HCT116 (cell line): ENCODE measurements around the gene THAP9. TPM values are rescaled to one million over a fixed set of nuclear protein-coding genes. Genes with fewer than 3 reads are reported as not detected.

ENCODE experiments used
- ATAC-seq: fragments of 200-7000 bp; cut with Tn5 transposase; 2 replicates; pipeline ENCODE4 v1.9.1; 2020; ENCODE audit warnings: mild to moderate bottlenecking, moderate library complexity
- BruUV-seq: library from RNA; stranded (reverse); fragments of 400-500 nt; replicated peaks from 2 replicates; lab custom pipeline; 2021; lab: Mats Ljungman, UMichigan
- CTCF ChIA-PET: fragments of 300-600 bp; sonication (Branson Sonifier 250); formaldehyde crosslinking; loops from one replicate; lab custom pipeline; 2021; ENCODE audit warnings: antibody characterized with exemption; lab: Charles Lee
- POLR2A ChIA-PET: fragments of 300-600, 350-600 bp; sonication (Branson Sonifier 250); formaldehyde crosslinking; loops from one replicate; lab custom pipeline; 2021; ENCODE audit warnings: antibody characterized with exemption; lab: Charles Lee
- RAD21 ChIA-PET, 2 experiments: fragments of 300-600 bp; sonication (Branson Sonifier 250); formaldehyde crosslinking; loops; one replicate each; lab custom pipeline; 2023; ENCODE audit warnings: low total read pairs in 2 of 2; ENCODE audit not compliant: uncharacterized antibody in 2 of 2, unreplicated experiment in 2 of 2, low non-redundant PET in 1 of 2; lab: Charles Lee
- DNase-seq: peaks from one replicate; pipeline ENCODE4 v3.0.0-alpha.2; 2010; ENCODE audit warnings: low read depth, low spot score
- H2AFZ ChIP-seq: fragments of 200-600 bp; shearing (Covaris generic), sonication (generic); 2 replicates; pipeline ENCODE4 v1.6.1; 2017; ENCODE audit warnings: low read depth, mixed run types, mixed read lengths, antibody characterized with exemption, low read length; ENCODE audit not compliant: poor library complexity, severe bottlenecking
- H3K27ac ChIP-seq: 2 replicates; pipeline ENCODE4 v1.5.1; 2012; ENCODE audit warnings: low read depth, low read length
- H3K27me3 ChIP-seq: fragments of 200-600 bp; sonication (generic); 2 replicates; pipeline ENCODE4 v1.6.1; 2016; ENCODE audit warnings: mixed run types, low read length, mixed read lengths; ENCODE audit not compliant: insufficient read depth
- H3K36me3 ChIP-seq, 2 experiments: fragments of 200-500 bp in 1 of 2; fragments of 200-600 bp in 1 of 2; sonication (Bioruptor generic) in 1 of 2; sonication (generic) in 1 of 2; 2 replicates each; pipeline versions ENCODE4 v1.5.1 to v1.6.1; 2014 to 2016; ENCODE audit warnings: low read length in 2 of 2, inconsistent platforms in 1 of 2, mixed read lengths in 1 of 2, mixed run types in 1 of 2; ENCODE audit not compliant: insufficient read depth in 2 of 2, control insufficient read depth in 1 of 2
- H3K4me1 ChIP-seq, 2 experiments: fragments of 200-600 bp in 1 of 2; sonication (generic) in 1 of 2; 2 replicates each; pipeline versions ENCODE4 v1.5.1 to v1.6.1; 2012 to 2017; ENCODE audit warnings: low read length in 2 of 2, inconsistent platforms in 1 of 2, mild to moderate bottlenecking in 1 of 2, mixed read lengths in 1 of 2, mixed run types in 1 of 2, moderate library complexity in 1 of 2; ENCODE audit not compliant: insufficient read depth in 2 of 2, control insufficient read depth in 1 of 2
- H3K4me2 ChIP-seq: fragments of 200-600 bp; sonication (generic); 2 replicates; pipeline ENCODE4 v1.6.1; 2017; ENCODE audit warnings: mixed run types, low read length, mixed read lengths
- H3K4me3 ChIP-seq, 2 experiments: fragments of 200-600 bp in 1 of 2; sonication (generic) in 1 of 2; replicated peaks in 1 of 2; 2 replicates each; pipeline ENCODE4 v1.5.1; 2011 to 2016; ENCODE audit warnings: low read length in 2 of 2, control low read depth in 1 of 2, low read depth in 1 of 2, mild to moderate bottlenecking in 1 of 2, mixed read lengths in 1 of 2, mixed run types in 1 of 2
- H3K79me2 ChIP-seq: fragments of 200-600 bp; sonication (generic); 2 replicates; pipeline ENCODE4 v1.6.1; 2017; ENCODE audit warnings: mild to moderate bottlenecking, mixed run types, low read length, moderate library complexity, mixed read lengths; ENCODE audit not compliant: insufficient read depth
- H3K9ac ChIP-seq: fragments of 200-600 bp; sonication (generic); 2 replicates; pipeline ENCODE4 v1.6.1; 2016; ENCODE audit warnings: low read length, mixed read lengths
- H3K9me2 ChIP-seq: fragments of 200-600 bp; sonication (generic), shearing (Covaris generic); 2 replicates; pipeline ENCODE4 v1.6.1; 2017; ENCODE audit warnings: mixed run types, mild to moderate bottlenecking, moderate library complexity; ENCODE audit not compliant: insufficient read depth
- H3K9me3 ChIP-seq, 2 experiments: fragments of 200-500 bp in 1 of 2; fragments of 200-600 bp in 1 of 2; sonication (Bioruptor generic) in 1 of 2; sonication (generic) in 1 of 2; 2 replicates each; pipeline ENCODE4 v1.6.1; 2014 to 2017; ENCODE audit warnings: low read length in 2 of 2, mixed read lengths in 2 of 2, inconsistent platforms in 1 of 2, low read depth in 1 of 2, mild to moderate bottlenecking in 1 of 2, mixed run types in 1 of 2, moderate library complexity in 1 of 2; ENCODE audit not compliant: control insufficient read depth in 1 of 2, insufficient read depth in 1 of 2
- H4K20me1 ChIP-seq: fragments of 200-600 bp; sonication (generic), shearing (Covaris generic); 2 replicates; pipeline ENCODE4 v1.6.1; 2017; ENCODE audit warnings: mixed run types, mild to moderate bottlenecking, moderate library complexity; ENCODE audit not compliant: insufficient read depth
- ATF3 ChIP-seq: IDR thresholded peaks from 2 replicates; pipeline ENCODE4 v1.6.1; 2012
- CEBPB ChIP-seq: IDR thresholded peaks from 2 replicates; pipeline ENCODE4 v1.6.1; 2012; ENCODE audit warnings: low read depth
- EGR1 ChIP-seq: IDR thresholded peaks from 2 replicates; pipeline ENCODE4 v1.6.1; 2012; ENCODE audit warnings: low read depth
- ELF1 ChIP-seq: IDR thresholded peaks from 2 replicates; pipeline ENCODE4 v1.6.1; 2012; ENCODE audit warnings: low read depth, borderline replicate concordance
- EZH2 ChIP-seq: fragments of 200-600 bp; sonication (generic); IDR thresholded peaks from 2 replicates; pipeline ENCODE4 v1.6.1; 2017; ENCODE audit warnings: antibody characterized with exemption, mixed run types
- EZH2phosphoT487 ChIP-seq: fragments of 200-600 bp; IDR thresholded peaks from 2 replicates; pipeline ENCODE4 v1.6.1; 2018; ENCODE audit warnings: antibody characterized with exemption, borderline replicate concordance
- FOSL1 ChIP-seq: IDR thresholded peaks from 2 replicates; pipeline ENCODE4 v1.6.1; 2012; ENCODE audit warnings: low read depth
- JUND ChIP-seq: IDR thresholded peaks from 2 replicates; pipeline ENCODE4 v1.6.1; 2012
- RAD21 ChIP-seq: IDR thresholded peaks from 2 replicates; pipeline ENCODE4 v1.6.1; 2012; ENCODE audit warnings: low read depth, mild to moderate bottlenecking
- REST ChIP-seq: IDR thresholded peaks from 2 replicates; pipeline ENCODE4 v1.6.1; 2012; ENCODE audit warnings: low read depth
- SP1 ChIP-seq: IDR thresholded peaks from 2 replicates; pipeline ENCODE4 v1.6.1; 2012; ENCODE audit warnings: low read depth
- SRF ChIP-seq: IDR thresholded peaks from 2 replicates; pipeline ENCODE4 v1.6.1; 2012; ENCODE audit warnings: low read depth
- TCF7L2 ChIP-seq: IDR thresholded peaks from 2 replicates; pipeline ENCODE4 v1.7.0; 2011; ENCODE audit warnings: borderline replicate concordance, inconsistent platforms; ENCODE audit not compliant: insufficient read depth, insufficient read length; ENCODE audit errors: extremely low read depth
- YY1 ChIP-seq: IDR thresholded peaks from 2 replicates; pipeline ENCODE4 v1.6.1; 2011; ENCODE audit warnings: low read length, low read depth, moderate library complexity, mild to moderate bottlenecking; ENCODE audit not compliant: insufficient replicate concordance; ENCODE audit errors: extremely low read depth
- ZBTB33 ChIP-seq: IDR thresholded peaks from 2 replicates; pipeline ENCODE4 v1.6.1; 2011; ENCODE audit warnings: mild to moderate bottlenecking, low read length, moderate library complexity; ENCODE audit not compliant: insufficient replicate concordance; ENCODE audit errors: extremely low read depth
- ZNF274 ChIP-seq: fragments of 200-500 bp; sonication (Bioruptor generic); IDR thresholded peaks from 2 replicates; pipeline ENCODE4 v1.6.1; 2014; ENCODE audit warnings: mild to moderate bottlenecking, low read depth, low read length, inconsistent platforms
- intact Hi-C: fragments of 100-400 bp; cut with micrococcal nuclease; formaldehyde crosslinking; loops from 2 replicates; pipeline ENCODE4 v1.10.0; 2022
- total RNA-seq: library from RNA; stranded (reverse); gene quantifications from one replicate; pipeline ENCODE4 v1.2.1, GENCODE V29; 2021; ENCODE audit not compliant: unreplicated experiment

Gene THAP9
- total RNA-seq, 1 experiment from 2014 or later: 6.4 TPM

GRCh38 chr4:82939414-82939813 lies 38.9 kb downstream of the THAP9 start (continued):
- TF ChIP-seq FOSL1 (no peak), SRF (no peak), ZNF274 (no peak), EZH2phosphoT487 (no peak)

GRCh38 chr4:82947498-82947897 lies 47.0 kb downstream of the THAP9 start:
- intact Hi-C loops: no loop called here

GRCh38 chr4:82948647-82949204 lies 48.2 kb downstream of the THAP9 start:
- Histone ChIP-seq H3K9ac (no peak overlapping the region), H3K9me3 (no peaks in the 10 kb centered on the region), H3K9me2 (no peaks in the 10 kb centered on the region; the same call in 1 of the 2 replicates), H3K4me3 (no peak overlapping the region), H4K20me1 (no peaks in the 10 kb centered on the region; the same call in 1 of the 2 replicates), H3K4me1 (no peaks in the 10 kb centered on the region), H3K27me3 (no peaks in the 10 kb centered on the region), H3K79me2 (no peaks in the 10 kb centered on the region; the same call in 1 of the 2 replicates), H2AFZ (no peak overlapping the region), H3K4me2 (no peak overlapping the region), H3K36me3 (no peaks in the 10 kb centered on the region; a peak in 1 of 4 replicates), H3K27ac (no peak overlapping the region)
- intact Hi-C loops: no loop called here
- DNase-seq (no peak), ATAC-seq (no peak)
- POLR2A ChIA-PET: no interaction called here
- RAD21 ChIA-PET: no interaction called here
- BruUV-seq: no TSS peak
- CTCF ChIA-PET: no interaction called here
- TF ChIP-seq JUND (no peak), ATF3 (no peak), TCF7L2 (no peak), ZBTB33 (no peak), REST (no peak), ZNF274 (no peak)

More at GRCh38 chr4:82947498-82947897, 47.0 kb downstream of the THAP9 start:
- no peak overlapping the region for H2AFZ ChIP-seq
- H3K4me3 ChIP-seq: no peak overlapping the region
- TF ChIP-seq SP1: no peak
- TF ChIP-seq ELF1: no peak
- no peak for TF ChIP-seq YY1
- no peak for TF ChIP-seq RAD21
- no peak for TF ChIP-seq EGR1
- no peak for TF ChIP-seq EZH2
- no peak for TF ChIP-seq FOSL1
- no peak for TF ChIP-seq CEBPB
- no peaks in the 10 kb centered on the region for H3K9me2 ChIP-seq
- no peak overlapping the region for H3K27ac ChIP-seq
- BruUV-seq: no TSS peak
- ATAC-seq (no peak), DNase-seq (no peak)
- RAD21 ChIA-PET: no interaction called here
- H3K9ac ChIP-seq: no peak overlapping the region
- CTCF ChIA-PET: no interaction called here
- H3K27me3 ChIP-seq: no peaks in the 10 kb centered on the region
- no peaks in the 10 kb centered on the region for H3K79me2 ChIP-seq
- no peak overlapping the region for H3K4me2 ChIP-seq
- no peaks in the 10 kb centered on the region; the same call in 1 of the 2 replicates for H4K20me1 ChIP-seq
- no peaks in the 10 kb centered on the region for H3K4me1 ChIP-seq
- no peaks in the 10 kb centered on the region for H3K9me3 ChIP-seq
- POLR2A ChIA-PET: no interaction called here
- no peaks in the 10 kb centered on the region; a peak in 1 of 4 replicates for H3K36me3 ChIP-seq
